GM18508 (cell line): ENCODE results near the gene SEMA4A.
"Not testable (repeated sequence)": the region's sequence is repeated elsewhere in the genome, so short reads cannot be mapped to it uniquely, and the experiment has no call there.

Experiments used
- ATAC-seq: cut with Tn5 transposase; IDR thresholded peaks from one replicate; pipeline ENCODE4 v1.9.1; 2021; ENCODE audit warnings: moderate number of reproducible peaks; ENCODE audit not compliant: insufficient read depth, unreplicated experiment

The SEMA4A gene

GRCh38 chr1:156155756-156156510 is 2.5 kb downstream of the SEMA4A start:
- no peak for ATAC-seq

DNA sequence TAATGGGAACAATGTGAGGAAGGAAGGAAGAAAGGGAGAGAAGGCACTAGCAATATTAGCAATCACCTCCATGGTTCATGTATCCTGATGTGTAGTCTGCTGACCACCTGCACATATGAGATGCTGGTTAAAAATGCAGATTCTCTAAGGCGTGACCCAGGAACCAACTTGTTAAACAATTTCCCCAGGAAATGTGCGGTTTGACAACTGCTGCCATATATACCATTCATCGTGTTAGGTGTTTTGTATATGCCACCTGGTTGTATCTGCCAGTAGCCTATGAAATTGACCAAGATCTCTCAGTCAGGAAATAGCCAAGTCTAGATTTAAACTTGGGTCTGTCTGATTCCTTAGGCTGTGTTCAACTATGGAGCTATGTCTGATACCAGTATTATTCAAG is 4.1 kb downstream of the SEMA4A start:
- no peak for ATAC-seq

DNA sequence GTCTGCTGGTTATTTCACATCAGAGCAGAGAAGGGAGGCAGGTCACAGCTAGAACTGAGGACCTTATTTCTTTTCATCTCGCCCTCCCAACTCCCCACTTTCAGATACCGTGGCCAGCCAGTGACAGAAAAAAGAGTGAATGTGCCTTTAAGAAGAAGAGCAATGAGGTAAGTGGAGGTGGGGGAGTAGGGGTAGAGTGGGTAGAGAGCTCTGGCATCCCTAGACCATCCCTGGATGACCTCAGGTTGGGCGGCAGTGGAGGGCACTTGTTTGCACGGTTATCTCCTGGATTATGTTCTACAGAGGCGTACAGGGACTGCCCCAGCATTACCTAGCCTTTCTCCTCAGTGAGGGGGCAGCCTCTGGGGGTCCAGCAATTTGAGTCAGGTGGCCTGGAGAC is 4.6 kb downstream of the SEMA4A start:
- no peak for ATAC-seq

- no peak for ATAC-seq
These were observed 6.8 kb downstream of the SEMA4A start for GRCh38 chr1:156160000-156160742.

GRCh38 chr1:156160743-156161171 is 7.4 kb downstream of the SEMA4A start:
- ATAC-seq, result no peak

GRCh38 chr1:156162430-156163037 is 9.1 kb downstream of the SEMA4A start:
- ATAC-seq, result no peak

DNA sequence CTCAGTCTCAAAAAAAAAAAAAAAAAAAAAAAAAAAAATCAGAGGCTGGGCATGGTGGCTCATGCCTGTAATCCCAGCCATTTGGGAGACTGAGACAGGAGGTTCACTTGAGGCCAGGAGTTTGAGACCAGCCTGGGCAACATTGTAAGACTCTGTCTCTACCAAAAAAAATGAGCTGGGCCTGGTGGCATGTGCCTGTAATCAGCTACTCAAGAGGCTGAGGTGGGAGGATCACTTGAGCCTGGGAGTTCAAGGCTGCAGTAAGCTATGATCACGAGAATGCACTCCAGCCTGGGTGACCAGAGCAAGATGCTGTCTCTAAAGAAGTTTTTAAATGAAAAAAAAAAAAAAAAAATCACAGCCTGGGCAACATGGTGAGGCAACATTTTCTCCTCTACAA is 10.3 kb downstream of the SEMA4A start:
- no peak for ATAC-seq

DNA sequence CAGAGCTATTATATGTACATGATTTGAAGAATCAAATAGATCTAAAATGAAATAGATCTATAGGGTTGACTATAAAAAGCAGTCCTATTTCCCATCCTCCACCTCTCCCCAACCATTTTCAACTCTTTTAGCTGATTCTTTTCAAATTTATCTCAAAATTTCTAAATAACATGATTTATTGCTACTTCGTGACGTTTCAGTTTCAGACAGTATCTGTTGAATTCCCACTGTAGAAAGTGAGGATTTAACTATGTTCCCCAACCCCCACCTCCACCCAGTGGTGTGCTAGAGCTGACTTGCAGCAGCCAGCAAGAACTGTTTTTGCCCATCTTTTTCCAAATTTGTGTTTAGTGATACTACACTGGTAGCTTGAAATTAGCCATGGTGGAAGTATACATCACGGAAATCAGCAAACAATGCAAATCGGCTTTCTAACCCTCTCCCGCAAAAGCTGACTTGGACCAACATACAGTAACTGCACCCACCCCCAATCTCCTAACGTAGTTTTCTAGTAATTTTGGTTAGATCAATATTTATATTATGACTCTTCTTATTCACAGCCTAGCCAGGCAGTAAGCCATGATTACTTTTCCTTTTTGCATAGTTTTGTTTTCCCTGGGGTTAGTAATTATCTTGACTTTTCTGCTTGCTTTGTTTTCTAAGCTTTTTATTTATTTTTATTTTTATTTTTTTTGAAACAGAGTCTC is 10.9 kb downstream of the SEMA4A start:
- no peak for ATAC-seq

DNA sequence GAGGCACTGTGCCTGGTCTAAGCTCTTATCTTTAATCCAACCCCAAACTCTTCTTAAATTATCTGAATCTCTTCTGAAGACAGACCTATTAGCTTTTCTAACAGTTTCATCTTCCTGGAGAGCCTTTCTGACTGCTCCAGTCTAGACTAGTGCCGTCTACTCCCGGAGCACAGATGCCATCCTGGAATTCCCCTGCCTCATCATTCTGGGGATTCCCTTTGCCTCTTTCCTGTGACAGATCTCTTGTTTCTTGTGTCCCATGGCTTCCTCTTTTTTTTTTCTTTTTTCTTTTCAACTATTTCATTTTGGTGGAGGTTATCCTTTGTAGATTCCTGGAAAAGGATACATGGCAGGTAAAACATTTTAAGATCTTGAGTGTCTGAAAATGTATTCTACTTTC is 11.7 kb downstream of the SEMA4A start:
- ATAC-seq, result no peak

GRCh38 chr1:156167536-156167935 is 14.2 kb downstream of the SEMA4A start:
- ATAC-seq, result no peak

GRCh38 chr1:156172696-156173470 is 19.5 kb downstream of the SEMA4A start:
- no peak for ATAC-seq

DNA sequence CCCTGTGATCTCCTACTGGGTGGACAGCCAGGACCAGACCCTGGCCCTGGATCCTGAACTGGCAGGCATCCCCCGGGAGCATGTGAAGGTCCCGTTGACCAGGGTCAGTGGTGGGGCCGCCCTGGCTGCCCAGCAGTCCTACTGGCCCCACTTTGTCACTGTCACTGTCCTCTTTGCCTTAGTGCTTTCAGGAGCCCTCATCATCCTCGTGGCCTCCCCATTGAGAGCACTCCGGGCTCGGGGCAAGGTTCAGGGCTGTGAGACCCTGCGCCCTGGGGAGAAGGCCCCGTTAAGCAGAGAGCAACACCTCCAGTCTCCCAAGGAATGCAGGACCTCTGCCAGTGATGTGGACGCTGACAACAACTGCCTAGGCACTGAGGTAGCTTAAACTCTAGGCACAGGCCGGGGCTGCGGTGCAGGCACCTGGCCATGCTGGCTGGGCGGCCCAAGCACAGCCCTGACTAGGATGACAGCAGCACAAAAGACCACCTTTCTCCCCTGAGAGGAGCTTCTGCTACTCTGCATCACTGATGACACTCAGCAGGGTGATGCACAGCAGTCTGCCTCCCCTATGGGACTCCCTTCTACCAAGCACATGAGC is 23.3 kb downstream of the SEMA4A start:
- ATAC-seq, result no peak

DNA sequence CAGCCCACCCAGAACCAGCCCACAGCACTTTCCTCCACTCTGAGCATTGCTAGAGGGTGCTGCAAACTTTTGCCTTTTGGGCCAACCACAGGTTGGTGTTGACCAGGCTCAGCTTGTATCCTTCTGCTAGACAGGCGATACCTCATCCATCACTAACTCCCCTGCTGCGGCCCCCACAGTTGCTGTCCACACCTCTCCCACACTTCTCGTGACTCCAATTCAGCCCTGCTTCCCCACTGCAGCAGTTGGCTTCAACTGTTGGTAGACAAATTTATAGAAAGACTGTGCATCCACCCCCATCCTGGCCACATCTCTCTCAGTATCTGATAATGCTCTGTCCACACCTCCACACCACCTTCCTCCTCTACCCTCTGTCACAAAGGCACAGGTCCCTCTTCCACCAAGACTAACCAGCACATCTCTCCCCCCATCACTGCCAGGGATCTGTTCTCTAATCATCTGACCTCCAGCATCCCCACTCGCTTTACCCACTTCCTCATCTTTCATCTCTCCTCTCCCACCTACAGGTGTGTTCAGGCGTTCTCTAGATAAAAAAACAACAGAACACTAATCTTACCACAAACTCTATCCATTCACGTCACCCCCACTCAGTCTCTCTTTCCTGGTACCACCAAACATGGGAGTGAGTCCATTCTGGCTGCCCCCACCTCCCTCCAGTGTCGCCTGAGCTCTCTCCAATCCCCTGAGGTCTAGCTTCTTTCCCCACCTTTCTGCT is 24.7 kb downstream of the SEMA4A start:
- no peak for ATAC-seq

- ATAC-seq, result no peak
These were observed 27.1 kb downstream of the SEMA4A start for GRCh38 chr1:156180471-156180870.

- not testable (repeated sequence) for ATAC-seq
These were observed 28.1 kb downstream of the SEMA4A start for GRCh38 chr1:156181391-156181924.

- ATAC-seq, result not testable (repeated sequence)
These were observed 28.8 kb downstream of the SEMA4A start for GRCh38 chr1:156182010-156182779.

DNA sequence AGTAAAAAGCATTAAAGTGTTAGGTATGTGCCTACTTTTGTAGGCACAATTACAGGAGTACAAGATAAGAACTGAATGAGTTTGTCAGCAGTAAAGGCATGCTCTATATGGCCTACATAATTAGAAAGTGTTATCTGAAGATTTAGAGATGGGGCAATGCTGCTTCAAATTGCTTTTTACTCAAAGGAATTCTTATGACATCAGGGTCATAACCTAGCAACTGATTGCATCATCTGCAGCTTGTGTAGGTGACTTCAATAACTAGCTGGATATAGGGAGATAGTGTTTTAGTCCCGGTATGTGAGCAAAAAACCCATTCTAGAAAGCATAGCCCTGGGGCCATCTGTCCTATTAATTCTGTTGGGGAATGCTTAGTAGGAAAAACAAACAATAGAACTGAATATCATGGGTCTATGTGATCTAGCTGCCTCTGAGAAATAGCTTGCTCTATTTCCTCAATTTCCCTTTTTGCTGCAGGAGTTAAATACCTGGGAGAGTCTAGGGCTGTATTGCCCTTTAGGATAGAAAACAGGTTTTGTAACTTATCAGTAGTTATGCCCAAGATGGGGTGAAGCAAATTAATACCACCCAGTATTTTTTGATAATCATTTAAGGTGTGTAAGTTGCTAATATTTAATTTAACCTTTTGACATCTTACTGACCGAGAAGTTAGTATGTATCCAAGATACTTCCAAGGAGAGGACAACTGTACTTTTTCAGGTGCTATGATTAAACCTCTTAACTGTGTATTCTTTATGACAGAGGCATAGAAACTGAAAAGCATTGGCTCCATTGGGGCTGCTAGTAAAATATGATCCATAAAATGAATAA is 33.2 kb downstream of the SEMA4A start:
- not testable (repeated sequence) for ATAC-seq
